Ecto neural progenitor cell (in vitro differentiated cells): ENCODE measurements around the gene HHIP.
"Not testable (repeated sequence)": the region's sequence is repeated elsewhere in the genome, so short reads cannot be mapped to it uniquely, and the experiment has no call there.

Experiments
- DNase-seq: peaks from one replicate; pipeline ENCODE4 v3.0.0-alpha.2; 2018; ENCODE audit warnings: low spot score

Gene HHIP

DNA sequence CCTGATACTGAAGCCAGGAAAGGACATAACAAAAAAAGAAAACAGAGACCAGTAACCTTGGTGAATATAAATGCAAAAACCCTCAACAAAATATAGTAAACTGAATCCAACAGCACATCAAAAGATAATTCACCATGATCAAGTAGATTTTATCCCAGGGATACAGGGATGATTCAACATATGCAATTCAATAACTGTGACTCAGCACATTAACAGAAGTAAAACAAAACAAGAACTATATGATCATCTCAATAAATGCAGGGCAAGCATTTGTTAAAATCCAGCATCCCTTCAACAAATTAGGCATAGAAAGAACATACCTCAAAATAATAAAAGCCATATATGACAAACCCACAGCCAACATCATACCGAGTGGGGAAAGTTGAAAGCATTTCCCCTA, 112.0 kb downstream of the HHIP start:
- no peak for DNase-seq

DNA sequence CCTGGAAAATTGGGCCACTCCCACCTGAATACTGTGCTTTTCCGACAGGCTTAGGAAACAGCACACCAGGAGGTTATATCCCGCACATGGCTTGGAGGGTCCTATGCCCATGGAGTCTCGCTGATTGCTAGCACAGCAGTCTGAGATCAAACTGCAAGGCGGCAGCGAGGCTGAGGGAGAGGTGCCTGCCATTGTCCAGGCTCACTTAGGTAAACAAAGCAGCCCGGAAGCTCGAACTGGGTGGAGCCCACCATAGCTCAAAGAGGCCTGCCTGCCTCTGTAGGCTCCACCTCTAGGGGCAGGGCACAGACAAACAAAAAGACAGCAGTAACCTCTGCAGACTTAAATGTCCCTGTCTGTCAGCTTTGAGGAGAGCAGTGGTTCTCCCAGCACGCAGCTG, 122.9 kb downstream of the HHIP start:
- not testable (repeated sequence) for DNase-seq

DNA sequence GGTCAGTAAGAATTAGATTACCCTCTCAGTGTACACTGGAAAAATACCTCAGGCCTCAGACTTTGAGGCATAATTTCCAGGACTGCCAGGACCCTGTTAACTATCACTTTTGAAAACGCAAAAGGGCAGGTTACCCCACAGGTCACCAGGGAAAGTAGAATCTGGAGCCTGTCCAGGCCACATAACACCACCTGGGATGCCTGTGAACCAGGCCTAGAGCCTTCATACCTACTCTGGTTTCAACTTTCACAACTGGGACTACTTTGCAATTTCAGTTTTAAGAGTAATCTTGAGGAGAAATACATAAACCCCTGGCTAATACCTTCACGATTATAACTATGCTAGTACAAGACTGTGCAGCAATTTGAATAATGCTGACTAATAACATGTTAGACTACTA, 132.4 kb downstream of the HHIP start:
- DNase-seq, result no peak

DNA sequence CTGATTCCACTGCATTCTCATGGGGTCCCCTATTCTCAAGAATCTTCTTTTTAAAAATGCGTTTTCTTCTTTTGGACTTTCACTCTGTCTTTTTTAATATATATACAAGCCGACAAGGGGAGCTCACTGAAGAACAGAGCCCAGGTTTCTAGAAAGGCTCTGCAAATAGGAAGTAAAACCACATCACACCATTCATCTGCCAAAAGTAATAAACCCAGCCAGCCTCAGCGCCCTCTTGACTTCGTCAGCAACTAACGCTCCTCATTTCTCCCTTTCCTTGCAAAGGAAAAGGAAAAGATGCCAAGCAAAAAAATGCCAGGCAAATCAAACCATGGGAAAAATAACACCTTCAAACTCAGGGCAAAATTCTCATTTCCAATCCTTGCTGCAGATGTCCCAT, 136.4 kb downstream of the HHIP start:
- no peak for DNase-seq

DNA sequence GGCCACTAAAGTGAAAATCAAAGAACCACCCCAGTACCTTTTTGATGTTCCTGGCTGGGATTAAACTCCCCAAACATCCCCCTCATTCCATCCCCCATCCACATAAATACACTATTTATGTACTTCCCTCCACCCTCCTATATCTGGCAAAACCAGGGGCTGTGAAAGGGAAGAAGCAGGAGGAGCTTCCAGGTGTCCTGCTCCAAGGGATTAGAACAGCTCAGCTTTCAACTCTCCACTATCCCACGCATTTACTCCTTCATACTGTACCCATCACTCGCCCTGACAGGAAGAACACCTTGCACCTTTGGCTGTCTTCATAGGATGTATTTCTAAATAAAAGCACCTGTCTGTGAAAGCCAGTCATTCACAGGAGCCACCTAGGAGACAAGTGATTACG, 140.0 kb downstream of the HHIP start:
- no peak for DNase-seq

DNA sequence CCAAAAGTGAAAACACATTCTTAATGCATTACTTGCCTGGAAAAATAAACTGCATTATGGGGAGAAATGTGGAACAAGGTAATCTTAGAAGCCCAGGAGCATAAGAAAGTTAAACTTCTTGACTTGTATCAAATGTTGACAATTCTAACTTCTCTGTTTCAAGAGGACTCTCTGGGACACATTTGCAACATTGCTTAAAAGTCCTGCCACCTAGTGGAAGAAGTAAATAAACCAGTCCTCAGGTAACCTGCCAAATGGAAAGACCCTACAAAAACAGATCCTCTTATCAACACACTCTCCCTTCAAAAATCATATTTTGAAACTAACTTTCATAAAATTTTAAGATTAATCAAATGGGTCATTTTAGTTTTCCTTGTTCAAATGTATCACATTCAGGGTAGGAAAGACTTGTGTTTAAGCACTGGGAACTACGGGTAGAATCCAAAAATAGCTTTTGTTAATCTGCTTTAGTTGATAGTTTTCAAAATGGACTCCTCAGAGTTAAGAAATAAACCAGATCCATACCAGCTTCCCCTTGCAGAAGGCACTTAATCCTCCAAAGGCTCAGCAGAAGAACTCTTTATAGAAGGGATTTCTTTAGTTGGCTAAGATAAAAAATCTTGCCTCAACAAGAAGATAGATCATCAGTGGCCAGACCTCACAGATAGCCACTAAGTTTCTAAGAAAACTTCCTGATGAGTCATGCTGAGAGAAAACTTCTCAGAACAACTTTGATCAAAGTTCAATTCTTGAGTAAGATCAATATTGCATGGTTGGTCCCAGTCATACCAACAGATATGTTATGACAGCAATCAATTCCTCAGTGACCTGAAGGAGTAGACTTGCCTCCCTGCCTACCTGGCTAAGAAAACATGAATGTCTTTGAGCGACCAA, 141.7 kb downstream of the HHIP start:
- DNase-seq, result no peak

DNA sequence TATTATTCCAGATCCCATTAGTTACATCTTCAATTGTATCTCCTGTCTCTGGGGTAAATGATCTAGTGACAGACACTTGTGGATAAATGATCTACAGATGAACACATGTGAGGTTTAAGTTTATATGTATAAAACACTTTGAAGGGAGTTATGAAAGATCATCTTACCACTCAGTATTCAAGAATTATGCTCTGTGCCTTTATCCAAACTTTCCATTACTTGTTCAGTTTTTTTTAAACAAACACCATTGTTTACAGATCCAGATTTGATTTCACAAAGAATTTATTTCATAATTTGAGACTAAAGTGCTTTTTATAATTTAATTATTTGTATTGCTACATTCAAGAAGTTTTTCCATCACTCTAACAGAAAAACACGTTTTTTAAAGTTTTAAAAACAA, 142.5 kb downstream of the HHIP start:
- no peak for DNase-seq

DNA sequence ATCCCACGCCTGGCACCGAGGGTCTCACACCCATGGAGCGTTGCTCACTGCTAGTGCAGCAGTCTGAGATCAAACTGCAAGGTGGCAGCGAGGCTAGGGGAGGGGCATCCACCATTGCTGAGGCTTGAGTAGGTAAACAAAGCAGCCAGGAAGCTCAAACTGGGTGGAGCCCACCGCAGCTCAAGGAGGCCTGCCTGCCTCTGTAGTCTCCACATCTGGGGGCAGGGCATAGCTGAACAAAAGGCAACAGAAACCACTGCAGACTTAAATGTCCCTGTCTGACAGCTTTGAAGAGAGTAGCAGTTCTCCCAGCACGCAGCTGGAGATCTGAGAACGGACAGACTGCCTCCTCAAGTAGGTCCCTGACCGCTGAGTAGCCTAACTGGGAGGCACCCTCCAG, 146.0 kb downstream of the HHIP start:
- not testable (repeated sequence) for DNase-seq
